GM20000 (cell line): ENCODE data around the gene LYRM4.

Source experiments
- DNase-seq: peaks from one replicate; pipeline ENCODE4 v3.0.0; 2012; ENCODE audit warnings: low spot score
- CTCF ChIP-seq: IDR thresholded peaks from 2 replicates; pipeline ENCODE4 v1.5.1; 2012; ENCODE audit warnings: mild to moderate bottlenecking, control low read depth; ENCODE audit errors: extremely low read depth, missing control alignments

Gene LYRM4

DNA sequence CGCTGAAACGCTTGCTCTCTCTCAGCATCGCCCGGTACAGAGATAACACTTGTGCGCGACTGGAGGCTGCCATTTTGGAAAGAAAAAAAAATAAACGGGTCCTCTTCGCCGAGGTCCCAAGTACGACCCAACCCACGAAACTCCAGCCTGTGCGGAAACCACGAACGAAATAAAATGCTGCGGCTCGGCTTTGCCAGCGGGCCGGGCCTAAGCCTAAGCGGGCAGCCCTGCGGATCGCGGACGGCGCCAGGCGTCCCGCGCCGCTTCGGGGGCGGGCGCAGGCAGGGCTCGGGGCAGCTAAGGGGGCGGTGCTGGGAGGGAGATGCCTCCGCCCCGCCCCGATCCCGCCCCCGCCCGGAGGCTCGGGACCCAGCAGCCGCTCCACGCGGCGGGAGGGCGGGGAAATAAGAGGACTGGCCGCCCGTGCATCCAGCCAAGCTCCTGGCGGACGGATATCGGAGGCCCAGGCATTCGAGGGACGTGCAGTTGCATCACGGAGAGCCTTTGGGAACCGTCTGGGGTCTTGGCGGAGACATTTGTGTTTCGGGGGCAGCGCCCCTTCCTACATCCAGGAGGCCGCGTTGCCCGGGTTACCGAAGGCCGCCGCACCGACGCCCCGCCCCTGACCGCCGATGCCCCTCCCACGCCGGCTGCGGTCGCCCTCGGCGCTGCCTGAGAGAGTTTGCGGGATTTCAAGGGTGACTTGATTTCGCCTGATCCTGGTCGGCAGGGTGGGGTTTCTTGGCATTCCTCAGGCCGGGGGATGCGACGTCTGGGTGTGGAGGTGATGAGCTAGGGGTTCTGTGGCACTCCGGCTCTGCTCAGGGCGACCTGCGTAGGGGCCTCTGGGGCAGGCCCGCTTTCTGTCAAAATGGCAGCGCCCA, at the start of gene LYRM4, which contains the start of gene FARS2:
Gene LYRM4 (minus strand): TSS at position 290 of the 884 bp plus-strand sequence. CDS start 217 bp downstream, at position 73.
Gene FARS2 (plus strand): TSS at position 853 of the 884 bp plus-strand sequence.
- TF ChIP-seq CTCF = no peak
- DNase-seq = peak; percentile 95

DNA sequence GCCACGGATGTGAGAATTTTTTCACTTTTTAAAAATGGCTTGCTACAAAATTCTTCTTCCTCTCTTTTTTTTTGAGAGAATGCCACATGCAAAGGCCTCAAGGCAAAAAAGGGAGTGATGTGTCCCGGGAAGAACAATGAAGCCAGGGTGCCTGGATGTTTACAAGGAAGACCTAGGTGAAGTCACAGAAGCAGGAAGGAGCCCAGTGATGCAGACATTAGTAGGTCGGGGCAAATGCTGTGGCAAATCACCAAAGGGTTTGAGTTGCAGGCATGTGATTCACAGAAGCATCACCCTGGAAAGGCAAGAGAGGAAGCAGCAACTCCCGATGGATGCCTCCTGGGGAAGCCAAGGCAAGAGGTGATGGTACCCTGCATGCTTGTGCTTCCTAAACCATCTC, 47.3 kb upstream of the LYRM4 start:
- TF ChIP-seq CTCF = no peak
- no peak for DNase-seq

GRCh38 chr6:5307058-5307457, 46.3 kb upstream of the LYRM4 start:
- no peak for DNase-seq
- no peak for TF ChIP-seq CTCF

DNA sequence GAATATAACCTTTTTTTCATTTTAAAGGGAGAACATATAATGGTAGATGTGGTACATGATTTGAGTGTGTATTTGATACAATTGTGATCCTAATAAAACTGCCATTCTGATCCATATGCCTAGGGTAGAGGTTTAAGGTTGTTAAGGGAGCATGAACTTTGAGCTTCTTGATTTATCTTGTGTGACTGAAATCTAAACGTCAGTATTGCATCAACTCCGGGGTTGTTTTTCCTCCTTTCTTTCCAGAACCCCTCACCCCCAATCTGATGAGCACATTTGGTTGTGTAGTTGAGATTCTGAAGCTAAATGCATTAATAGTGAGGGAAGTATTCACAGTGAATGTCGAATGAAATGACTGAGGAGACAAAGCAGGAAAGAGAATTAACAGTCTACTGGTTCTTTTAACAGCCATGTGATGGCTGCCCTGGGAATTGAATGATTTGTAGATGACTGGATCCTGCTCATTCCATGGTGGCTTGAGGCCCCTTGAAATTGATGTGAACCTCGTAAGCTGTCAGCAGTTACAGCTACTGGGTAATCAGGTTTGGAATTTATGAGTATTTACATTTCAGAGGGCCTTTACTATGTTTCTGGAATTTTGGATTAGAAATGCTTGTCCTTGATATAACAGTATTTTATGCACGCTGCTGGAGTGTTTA, 45.3 kb upstream of the LYRM4 start:
- no peak for TF ChIP-seq CTCF
- no peak for DNase-seq

DNA sequence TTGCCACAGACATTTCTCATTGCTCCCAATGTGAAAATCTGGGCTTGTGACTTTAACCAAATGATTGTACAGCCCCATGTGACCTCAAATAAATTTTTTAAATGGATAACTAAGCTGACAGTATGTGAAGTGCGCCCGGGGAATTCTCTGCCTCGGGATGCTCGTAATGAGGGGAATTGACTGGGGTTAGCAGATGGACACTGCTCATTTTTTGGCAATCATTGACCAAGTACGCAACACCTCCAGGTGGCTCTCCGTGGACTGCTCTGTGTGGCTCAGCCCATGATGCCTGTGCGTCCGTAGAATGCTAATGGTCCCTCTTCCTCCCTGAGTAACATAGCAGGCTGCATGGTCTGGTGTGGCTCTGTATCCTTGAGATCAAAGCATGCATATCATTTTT, 42.9 kb upstream of the LYRM4 start:
- DNase-seq = no peak
- TF ChIP-seq CTCF = no peak

- TF ChIP-seq CTCF = peak; percentile 84
- peak; percentile 71 for DNase-seq
Observed at GRCh38 chr6:5302995-5303622, 42.4 kb upstream of the LYRM4 start.
